NOMO-1 treated with dmso at 0.1 percent for 144 hours (cell line): ENCODE data around the gene FHOD3.
"Not testable (repeated sequence)": the region's sequence is repeated elsewhere in the genome, so short reads cannot be mapped to it uniquely, and the experiment has no call there.

ENCODE experiments used
- DNase-seq: peaks from one replicate; lab custom pipeline; 2025; ENCODE audit not compliant: unreplicated experiment; lab: John Stamatoyannopoulos, UW

The FHOD3 gene

DNA sequence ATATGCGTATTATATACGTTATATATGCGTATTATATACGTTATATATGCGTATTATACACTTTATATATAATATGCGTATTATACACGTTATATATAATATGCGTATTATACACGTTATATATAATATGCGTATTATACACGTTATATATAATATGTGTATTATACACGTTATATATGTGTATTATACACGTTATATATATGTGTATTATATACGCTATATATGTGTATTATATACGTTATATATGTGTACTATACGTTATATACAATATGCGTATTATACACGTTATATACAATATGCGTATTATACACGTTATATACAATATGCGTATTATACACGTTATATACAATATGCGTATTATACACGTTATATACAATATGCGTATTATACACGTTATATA lies 465.5 kb downstream of the FHOD3 start:
- DNase-seq: not testable (repeated sequence)

DNA sequence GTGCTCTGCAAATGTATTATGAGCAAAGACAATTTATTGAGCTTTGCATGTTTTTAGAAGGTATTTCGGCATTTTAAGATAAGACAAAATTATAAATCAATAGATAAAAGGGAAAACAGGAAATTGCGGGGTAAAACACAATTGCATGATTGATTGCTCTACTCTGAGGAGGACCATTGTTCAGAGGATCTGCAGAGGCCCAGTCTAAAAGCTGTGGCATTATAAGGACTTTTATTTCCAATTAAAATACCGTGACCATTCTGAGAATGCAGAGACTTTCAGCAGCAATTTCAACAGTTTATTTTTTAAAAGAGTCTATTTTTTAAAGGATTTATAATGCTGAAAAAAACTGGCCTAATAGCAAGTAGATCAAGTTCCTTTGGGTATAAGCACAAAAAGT lies 469.3 kb downstream of the FHOD3 start:
- no peak for DNase-seq

DNA sequence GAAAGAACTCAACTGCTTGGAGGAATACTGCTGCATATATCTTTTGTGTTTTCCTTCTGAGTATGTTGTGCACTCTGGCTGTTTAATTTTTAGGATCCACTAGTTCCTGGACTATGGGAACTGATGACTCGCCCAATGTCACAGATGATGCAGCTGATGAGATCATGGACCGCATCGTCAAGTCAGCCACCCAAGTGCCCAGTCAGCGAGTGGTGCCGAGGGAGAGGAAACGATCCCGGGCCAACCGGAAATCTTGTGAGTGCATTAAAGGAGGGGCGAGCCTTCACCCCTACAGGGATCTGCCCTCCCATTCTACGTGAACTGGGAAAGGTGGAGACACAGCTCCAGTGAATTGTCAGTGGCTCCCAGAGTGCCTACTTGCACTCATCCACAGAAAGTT lies 471.7 kb downstream of the FHOD3 start:
- no peak for DNase-seq

DNA sequence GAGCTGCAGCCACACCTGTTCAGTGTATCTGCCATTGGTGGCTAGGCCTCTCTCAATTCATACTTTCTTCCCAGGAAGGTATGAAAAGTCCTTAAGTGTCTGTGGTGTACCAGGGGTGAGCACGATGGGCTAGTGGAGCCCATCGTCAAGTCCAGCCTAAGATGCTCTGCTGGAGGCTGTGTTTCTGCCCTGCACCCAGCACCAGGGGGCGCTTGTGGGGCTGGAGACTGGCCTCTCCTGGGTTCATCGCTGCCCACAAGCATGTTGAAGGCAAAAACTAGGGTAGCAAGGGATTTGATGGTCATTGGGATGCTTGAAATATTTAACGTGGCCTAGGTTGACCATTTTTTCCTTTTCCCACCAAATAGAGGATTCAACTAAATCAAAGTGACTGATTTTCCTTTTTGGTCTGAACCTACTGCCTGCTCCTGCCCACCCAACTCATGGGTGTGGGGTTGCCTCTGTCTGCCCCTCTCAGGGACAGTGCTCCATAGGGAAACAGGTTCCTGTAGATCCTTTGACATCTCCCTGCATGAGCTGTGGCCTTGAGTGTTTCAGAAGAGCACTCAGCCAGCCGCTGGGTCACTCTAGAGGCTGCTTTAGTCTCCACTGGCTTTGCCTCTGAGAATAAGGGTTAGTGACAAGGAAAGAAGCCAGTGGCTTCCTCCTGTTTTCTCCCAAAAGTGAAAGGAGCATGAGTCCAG lies 472.2 kb downstream of the FHOD3 start:
- DNase-seq: no peak

DNA sequence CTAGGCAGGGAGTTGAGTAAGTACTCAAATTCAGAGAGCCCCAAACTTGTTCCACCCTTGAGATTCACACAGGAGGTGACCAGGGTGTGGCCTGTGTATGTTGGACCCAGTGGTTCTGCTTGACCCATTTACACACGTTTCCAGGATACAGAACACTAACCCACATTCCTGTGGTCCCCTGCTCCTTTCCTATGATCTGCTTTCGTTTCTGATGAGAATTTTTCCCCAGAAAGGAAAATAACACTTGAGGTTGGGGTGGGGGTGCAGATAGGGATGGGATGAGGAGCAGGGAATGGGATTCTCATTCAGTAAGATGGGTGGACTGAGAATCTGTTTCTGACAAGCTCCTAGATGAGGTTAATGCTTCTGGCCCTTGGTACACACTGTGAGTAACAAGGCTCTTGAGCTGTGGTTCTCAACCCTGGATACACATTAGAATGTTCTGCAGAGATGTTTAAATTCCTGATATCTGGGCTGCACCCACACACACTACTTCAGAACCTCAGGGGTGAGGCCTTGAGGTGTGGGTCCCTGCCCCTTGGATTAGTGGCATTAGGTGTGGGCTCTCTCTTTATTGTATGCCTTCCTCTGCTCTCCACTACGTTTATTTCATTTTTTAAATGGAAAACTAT lies 472.9 kb downstream of the FHOD3 start:
- no peak for DNase-seq

DNA sequence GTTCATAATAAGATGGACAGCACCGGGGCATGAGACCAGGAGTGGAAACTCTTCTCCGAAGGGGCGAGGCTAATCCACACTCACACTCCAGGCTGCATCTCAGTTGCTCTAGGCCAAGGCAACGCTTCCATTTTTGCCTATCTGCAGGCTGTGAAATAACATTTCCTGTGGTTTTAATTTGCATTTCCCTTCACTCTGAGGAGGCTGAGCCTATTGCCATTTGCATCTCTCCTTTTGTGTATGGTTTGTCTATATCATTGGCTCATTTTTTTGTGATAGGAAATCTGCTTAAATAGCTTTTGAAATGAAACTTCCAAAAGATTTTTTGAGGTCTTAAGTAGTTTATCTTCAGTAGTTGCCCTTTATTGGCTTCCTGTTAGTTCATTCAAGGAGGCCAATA lies 473.7 kb downstream of the FHOD3 start:
- no peak for DNase-seq

DNA sequence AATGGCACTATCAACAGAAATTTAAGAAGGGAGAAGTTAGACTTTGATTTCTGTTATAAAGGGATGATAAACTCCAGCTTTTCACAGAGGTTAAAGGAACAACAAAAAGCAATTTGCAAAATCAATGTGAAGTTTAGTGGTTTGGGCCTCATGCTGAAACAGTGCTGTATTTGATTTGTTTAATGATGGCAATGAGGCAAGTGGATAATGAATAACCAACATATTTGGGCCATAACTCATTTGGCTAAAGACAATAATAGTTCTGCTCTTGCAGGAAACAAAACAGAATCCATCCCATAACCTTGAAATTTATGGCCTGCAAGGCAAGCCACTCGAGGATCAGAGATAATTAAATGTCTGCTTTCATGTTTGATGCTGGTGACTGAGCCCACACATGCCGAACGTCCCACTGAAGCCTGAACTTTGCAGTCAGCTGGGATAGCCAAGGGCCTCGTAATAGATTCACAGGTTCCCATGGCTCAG lies 474.8 kb downstream of the FHOD3 start:
- DNase-seq: no peak

DNA sequence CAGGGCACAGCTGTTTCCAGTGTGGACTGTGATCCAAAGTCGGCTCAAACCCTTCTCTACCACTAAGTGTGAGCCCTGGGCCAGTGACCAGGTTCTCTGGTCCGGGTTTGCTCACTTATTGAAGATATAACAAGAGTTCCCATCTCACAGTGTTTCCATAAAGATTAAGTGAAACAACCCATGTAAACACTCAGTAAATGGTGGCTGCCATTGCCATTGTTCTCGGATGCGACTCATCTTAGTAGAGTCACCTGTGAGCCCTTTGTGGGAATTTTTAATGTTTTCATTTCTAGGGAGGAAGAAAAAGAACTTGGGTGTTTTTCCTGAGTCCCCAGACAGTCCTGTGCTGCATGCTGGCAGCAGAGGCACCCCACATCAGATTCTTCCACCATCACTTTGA lies 477.9 kb downstream of the FHOD3 start:
- no peak for DNase-seq

DNA sequence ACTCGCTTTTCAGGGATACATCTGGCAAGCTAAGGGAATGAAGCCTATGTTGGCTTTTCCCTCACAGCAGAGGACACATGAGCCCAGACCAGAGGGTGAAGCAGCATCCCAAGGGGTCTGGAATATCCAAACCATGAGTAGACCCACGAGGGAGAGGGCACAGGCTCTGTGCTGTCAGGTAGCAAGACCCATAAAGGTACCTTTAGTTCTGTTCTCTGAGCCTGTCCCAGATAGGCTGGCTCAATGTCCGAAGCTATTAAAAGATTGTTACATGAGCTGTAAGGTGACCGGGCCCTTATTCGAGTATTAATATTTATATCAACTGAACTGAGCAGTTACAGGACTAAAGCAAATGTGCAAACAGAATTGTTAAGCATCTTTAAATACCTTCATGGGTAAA lies 479.1 kb downstream of the FHOD3 start:
- no peak for DNase-seq

DNA sequence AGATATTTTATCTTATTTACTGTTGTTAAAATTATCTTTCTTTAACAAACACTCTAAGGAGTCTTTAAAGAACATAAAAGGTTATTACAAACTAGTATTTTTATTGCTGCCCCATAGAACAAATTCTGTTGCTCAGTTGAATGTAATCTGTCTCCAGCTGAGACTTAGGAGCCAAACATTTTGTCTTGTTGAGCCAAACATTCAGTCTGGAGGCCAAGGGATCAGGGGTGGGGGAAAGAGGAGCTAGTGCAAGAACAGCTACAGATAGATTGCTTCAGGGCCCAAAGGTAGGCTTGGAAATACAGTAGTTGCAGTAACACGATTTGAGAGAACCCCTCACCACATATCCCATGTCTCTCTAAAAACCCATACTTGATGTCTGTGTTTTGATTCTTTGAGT lies 480.1 kb downstream of the FHOD3 start:
- DNase-seq: no peak

DNA sequence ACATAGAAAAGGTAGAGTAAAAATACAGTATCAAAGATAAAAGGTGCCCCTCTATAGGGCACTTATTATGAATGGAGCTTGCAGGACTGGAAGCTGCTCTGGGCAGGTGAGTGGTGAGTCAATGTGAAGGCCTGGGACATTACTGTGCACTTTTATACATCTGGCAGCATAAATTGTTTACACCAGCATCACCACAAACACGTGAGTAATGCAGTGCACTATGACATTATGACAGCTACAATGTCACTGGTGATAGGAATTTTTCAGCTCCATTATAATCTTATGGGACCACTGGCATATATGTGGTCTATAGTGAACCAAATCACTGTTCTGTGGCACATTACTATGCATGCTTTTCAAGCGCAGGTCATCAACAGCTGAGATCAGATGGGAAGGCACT lies 483.2 kb downstream of the FHOD3 start:
- DNase-seq: no peak

DNA sequence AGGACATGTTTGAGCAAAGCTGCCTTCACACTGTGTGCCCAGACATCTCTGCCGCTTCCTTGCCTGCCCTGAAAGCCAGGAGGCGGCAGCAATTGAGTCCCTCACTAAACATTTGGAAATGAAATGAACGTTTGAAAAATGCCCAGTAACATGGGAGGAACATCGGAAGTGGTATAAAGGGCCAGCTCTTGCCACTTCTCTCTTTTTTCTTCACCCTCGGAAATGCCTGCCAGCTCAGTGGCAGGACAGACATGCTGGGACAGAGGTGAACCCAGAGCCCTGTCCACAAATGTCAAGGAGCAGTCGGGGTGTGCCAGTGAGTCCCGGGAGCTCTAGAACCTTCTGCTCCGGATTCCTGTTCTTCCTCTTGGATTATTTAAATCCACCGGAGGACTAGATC lies 485.2 kb downstream of the FHOD3 start:
- no peak for DNase-seq

DNA sequence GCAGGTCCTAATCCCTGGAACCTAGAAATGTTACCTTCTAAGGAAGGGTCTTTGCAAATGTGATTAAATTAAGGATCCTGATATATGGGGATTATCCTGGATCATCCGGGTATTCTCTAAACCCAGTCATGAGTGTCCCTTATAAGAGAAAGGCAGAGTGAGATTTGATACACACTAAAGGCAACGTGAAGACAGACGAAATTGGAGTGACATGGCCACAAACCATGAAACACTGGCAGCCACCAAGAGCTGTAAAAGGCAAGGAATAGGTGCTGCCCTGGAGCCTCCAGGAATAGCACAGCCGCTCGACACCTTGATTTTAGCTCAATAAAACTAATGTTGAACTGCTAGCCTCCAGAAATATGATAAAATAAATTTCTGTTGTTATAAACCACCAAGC lies 486.3 kb downstream of the FHOD3 start:
- no peak for DNase-seq

DNA sequence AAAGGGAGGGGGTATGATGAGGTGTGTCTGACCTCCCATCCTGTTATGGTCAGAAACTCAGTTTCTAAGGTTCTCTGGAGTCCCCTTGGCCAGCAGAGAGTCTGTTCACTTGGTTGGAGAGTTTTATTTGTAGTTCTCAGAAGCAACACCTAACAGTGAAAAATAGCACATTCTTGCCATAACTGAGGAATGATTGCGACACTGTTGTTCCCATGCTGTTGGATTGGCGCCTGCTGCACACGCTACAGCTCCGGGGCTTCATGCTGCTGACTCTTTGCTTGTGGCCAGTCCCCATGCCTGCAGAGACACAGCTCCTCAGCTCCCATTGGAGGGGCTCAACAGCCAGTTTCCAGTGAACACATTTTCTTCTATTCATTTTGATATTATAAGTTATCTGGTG lies 489.2 kb downstream of the FHOD3 start:
- DNase-seq: no peak

DNA sequence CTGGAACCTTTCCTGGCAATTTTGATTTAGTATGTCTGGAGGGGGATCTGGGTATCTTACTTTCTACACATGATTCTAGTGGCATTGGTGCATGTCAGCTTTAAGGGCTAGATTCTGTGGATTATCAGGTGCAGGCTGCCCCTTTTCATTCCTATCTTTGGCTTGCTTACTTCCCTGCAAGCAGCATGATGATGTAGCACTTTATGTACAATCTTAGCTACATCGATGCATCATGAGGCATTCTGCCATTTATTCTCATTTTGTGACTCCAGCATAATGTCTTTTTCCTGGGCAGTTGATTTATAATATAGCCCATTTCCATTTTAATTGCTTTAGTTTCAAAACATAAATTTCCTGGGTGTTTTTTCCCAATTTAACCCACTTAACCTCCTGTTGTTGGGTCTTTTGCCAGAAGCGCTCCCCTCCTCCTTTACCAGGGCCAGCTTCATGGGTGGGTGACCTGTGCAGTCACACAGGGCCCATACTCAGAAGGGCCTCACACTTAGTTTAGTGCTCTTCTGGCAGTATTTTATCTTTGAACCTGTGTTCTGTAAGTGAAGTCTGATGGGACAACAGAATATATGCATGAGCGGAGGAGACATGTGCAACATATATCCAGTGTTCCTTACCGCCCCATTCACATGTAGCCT lies 495.2 kb downstream of the FHOD3 start:
- DNase-seq: no peak

DNA sequence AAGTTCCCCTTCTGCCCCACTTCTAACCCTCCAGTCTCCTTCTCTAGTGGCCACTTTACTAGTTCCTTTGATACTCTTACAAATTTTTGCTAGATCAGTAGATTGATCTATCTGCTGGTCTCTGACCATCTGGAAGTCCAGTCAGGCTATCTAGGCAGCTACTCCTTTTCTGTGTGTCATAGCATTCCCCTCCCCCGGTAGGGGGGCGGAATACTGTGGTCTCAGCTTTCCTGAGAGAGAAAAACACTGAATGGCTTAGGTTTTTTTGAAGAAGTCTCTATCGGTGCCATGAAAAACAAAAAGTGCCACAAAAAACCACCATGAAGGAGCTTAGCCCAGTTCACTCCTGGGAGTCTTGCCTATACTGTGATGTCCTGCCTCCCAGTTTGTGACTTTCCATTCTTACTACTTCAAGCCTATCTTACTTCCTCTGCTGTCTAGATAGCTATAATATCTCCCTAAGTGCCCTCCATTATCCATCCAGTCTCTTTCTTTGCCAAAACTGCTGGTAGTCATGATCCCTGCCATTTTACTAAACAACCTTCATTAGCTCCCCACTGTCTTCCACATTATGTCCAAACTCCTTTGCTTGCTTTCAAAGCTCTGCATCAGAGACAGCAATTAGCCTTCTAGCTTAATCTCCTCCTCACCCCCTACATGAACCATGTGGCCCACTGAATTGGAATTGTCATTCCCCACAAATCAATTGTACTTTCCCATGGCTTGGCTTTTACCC lies 501.4 kb downstream of the FHOD3 start:
- no peak for DNase-seq

DNA sequence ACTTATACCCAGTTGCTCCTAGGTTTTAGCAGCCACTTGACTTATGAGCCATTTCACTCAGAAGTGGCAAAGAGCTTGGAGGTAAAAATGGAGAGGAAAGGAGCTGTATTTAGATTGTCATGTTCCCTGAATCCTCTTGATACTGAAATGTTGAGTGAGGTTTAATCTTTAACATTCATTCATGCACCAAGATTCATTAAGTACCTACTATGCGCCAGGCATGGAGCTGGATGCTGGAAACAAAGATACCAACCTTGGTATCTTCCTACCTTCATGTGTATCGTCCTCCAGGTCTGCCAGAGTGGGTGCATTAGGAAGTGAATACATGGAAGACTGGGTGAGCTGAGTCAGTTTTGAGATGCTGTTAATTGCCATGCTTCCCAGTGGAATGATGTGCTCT lies 507.6 kb downstream of the FHOD3 start:
- no peak for DNase-seq

DNA sequence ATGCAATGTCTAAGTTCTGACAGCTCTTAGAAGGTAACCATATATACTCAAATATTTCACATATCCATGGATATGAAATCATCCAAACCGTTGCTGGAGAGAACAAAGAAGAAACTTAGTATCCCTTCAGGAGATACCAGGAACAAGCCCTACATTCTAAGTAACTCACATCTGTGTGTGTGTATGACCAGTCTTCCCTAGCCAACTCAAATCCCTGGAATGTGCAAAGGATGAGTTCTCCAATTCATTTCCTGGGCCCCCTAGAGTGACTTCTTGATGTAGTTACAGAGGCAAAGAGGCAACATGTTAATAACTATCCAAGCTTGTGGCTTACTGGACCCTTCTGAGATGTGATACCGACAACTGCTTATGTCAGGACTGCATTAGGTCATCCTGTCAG lies 511.2 kb downstream of the FHOD3 start:
- DNase-seq: no peak

DNA sequence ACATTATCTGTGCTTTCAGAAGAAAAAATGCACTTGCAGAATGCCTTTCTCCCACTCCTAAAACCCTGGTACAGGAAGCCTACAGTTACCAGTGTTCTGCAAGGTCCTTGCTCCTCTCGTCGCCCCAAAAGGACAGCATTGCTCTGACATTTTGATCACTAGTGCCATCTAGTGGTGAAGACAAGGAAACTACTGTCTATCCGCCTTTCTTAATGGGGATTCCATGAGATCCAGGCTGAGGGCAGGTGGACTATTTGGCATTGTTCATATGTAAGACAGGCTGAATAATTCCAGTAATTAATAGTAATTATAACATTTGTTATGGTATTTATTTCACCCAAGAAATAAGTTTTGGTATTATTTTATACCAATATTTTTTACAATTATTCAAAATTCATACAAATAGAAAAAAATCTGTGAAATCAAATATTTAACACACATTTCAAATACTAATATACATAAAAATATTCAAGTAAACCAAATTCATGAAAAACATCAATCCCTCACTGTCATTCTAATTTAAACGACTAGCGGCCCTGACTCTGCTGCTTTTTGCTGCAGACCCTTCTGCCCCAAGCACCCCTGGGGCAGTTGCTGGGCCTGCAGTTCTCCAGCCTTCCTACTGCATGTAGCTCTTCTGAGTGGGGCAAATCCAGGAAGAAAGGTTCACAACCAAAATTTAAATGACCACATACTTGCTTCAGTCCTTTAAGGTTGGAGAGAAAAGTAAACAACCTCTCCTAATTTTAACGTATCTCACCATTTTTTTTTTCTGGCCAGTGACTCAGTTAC lies 512.3 kb downstream of the FHOD3 start:
- DNase-seq: peak; percentile 34

DNA sequence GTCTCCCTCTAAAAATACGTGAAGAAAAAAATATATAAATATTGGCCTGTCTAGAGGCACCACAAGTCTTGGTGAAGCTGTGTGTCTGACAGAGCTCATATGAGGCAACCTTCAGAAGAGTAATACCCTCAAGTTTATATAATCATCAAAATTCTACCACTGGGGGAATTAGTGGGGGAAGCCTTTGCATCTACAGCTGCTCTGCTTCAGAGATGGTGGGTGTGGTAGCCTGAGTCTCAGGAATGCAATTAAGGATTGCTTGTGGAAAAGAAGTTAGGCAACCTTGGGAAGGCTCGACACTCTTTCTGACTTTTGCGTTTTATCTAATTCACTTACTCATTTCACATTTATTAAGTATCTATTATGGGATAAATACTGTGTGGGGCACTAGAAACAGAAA lies 513.9 kb downstream of the FHOD3 start:
- no peak for DNase-seq

DNA sequence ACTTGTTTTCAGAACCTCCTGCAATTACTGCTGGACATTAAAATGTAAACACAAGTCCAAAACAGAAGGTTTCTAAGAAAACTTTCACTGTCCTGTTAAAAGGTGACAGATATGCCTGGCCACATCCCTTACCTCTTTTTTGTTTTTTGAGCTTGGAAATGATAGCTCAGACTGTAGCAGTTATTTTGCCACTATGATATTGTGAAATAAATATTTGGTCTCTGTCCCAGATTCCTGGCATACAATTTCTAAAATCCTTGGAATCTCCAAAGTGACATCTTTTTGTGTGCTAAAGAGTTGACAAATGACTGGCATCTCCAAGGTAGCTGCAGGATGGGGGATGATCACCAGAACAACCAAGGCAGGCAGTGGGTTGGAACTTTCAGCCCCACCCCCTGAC lies 514.4 kb downstream of the FHOD3 start:
- DNase-seq: no peak
